Heart right ventricle (tissue), 16 donors: ENCODE measurements around the gene MTCL1. TPM values are rescaled to one million over a fixed set of nuclear protein-coding genes. Genes with fewer than 3 reads are reported as not detected.

Experiments used
- ATAC-seq, 8 donors: fragments of 200-7000 bp; cut with Tn5 transposase; one replicate each; pipeline ENCODE4 v1.9.1; 2020; ENCODE audit warnings: mild to moderate bottlenecking in 8 of 8, moderate library complexity in 8 of 8, moderate number of reproducible peaks in 1 of 8
- DNase-seq, 2 donors: peaks; one replicate each; pipeline ENCODE4 v3.0.0-alpha.2; 2020
- H3K27ac ChIP-seq, 10 donors: fragments of 200-600 bp; sonication (generic) in 2 of 10; one replicate each; pipeline versions ENCODE4 v1.5.0 to v1.8.0; 2020 to 2022; ENCODE audit warnings: mild to moderate bottlenecking in 3 of 10
- H3K27me3 ChIP-seq, 7 donors: fragments of 200-600 bp; one replicate each; pipeline ENCODE4 v1.8.0; 2021 to 2022; ENCODE audit warnings: mild to moderate bottlenecking in 2 of 7
- H3K36me3 ChIP-seq, 9 donors: fragments of 200-600 bp; sonication (generic) in 1 of 9; one replicate each; pipeline versions ENCODE4 v1.5.0 to v1.8.0; 2020 to 2022; ENCODE audit warnings: mild to moderate bottlenecking in 2 of 9
- H3K4me1 ChIP-seq, 9 donors: fragments of 200-600 bp; sonication (generic) in 1 of 9; one replicate each; pipeline versions ENCODE4 v1.5.0 to v1.8.0; 2020 to 2022; ENCODE audit warnings: mild to moderate bottlenecking in 4 of 9
- H3K4me3 ChIP-seq, 10 donors: fragments of 200-600 bp; sonication (generic) in 2 of 10; one replicate each; pipeline versions ENCODE4 v1.5.0 to v1.8.0; 2020 to 2022; ENCODE audit warnings: mild to moderate bottlenecking in 7 of 10, moderate library complexity in 2 of 10
- H3K9me3 ChIP-seq, 11 donors: fragments of 200-600 bp in 10 of 11; sonication (generic) in 2 of 11; one replicate each; pipeline versions ENCODE4 v1.5.0 to v1.8.0; 2013 to 2022; ENCODE audit warnings: mild to moderate bottlenecking in 2 of 11, control low read depth in 1 of 11, moderate library complexity in 1 of 11
- CTCF ChIP-seq, 9 donors: fragments of 200-600 bp; sonication (generic) in 2 of 9; IDR thresholded peaks; one replicate each; pipeline versions ENCODE4 v1.5.0 to v1.8.0; 2021 to 2022; ENCODE audit warnings: antibody characterized with exemption in 9 of 9, mild to moderate bottlenecking in 5 of 9, moderate library complexity in 1 of 9
- WGBS, 2 donors: extraction: QIAGEN DNeasy Blood & Tissue Kit; methylation state at CpG; one replicate each; pipeline ENCODE4 v1.1.7; 2013; ENCODE audit warnings: inconsistent platforms in 1 of 2; 5-methylcytosine and 5-hydroxymethylcytosine counted together
- intact Hi-C, 10 donors: fragments of 100-400 bp; cut with DNase I; formaldehyde crosslinking; loops; one replicate each; pipeline versions ENCODE4 v1.11.1 to v1.14.2; 2022
- long read RNA-seq, 3 donors: library from polyadenylated mRNA; unstranded; transcript quantifications; one replicate each; pipeline ENCODE4 v2.0.0, GENCODE V29; 2020 to 2021
- polyA plus RNA-seq, 2 donors: library from polyadenylated mRNA; stranded (reverse); fragments of 200-250 nt; gene quantifications; one replicate each; pipeline ENCODE4 v1.2.3, GENCODE V29; 2013
- total RNA-seq, 10 donors: library from RNA; stranded (reverse); fragmentation: NEBNext Ultra II Directional in 3 of 10; extraction: Animal tissue kit (Norgen Biotek cat#: 25700) in 3 of 10; gene quantifications; one replicate each; pipeline versions ENCODE4 v1.2.1 to v1.2.4, GENCODE V29; 2021 to 2023
- donor health status: Arrhythmogenic right ventricular cardiomyopathy.
- donor health status: ischemic (EF 13 %, LVEDD 7.1; RV severe dilation, severe dysfunction).
- donor health status: healthy with polysubstance abuse.
- donor health status: DM: no; HTN: yes; CAD: no.
- donor health status: DM: no; HTN: no; CAD: no.
- donor health status: ischemic (EF 25% LVEDD 6.9; RV normal size, moderate dysfunction).
- donor health status: ischemic (EF 25% LVEDD 5.7; RV mildly dilated, moderate dysfunction).
- donor health status: healthy.
- donor health status: DM: yes; HTN: yes; CAD: no.
- donor health status: Ischemic cardiomyopathy.
- donor health status: ischemic (EF 35%, LVEDD 5.7; RV mildly dilated, moderate dysfunction).
- donor health status: nonischemic (EF 11% LVEDD 7.7; RV severe dilation, severe dysfunction).
- donor health status: DM: yes; HTN: yes; CAD: no.
- donor health status: PGD.
- donor health status: ischemic (EF 29% LVEDD 5.4; RV normal size, mild dysfunction).
- donor health status: nonischemic (EF 23%, LVEDD 6.1; RV moderate dilation, normal function).

MTCL1 gene
- total RNA-seq, result 10 to 100 TPM in 4 of 10 donors, 1 to 10 TPM in 6; 3.3 to 17.2 (median 8.8) TPM
- polyA plus RNA-seq, result 1 to 10 TPM; 1.9 to 9.6 TPM
- long read RNA-seq, donor 1, partial matches to known transcripts, result 1 of 6 reads
- long read RNA-seq, donor 1, other reads (novel, unspliced or antisense), result 4 of 6 reads
- long read RNA-seq, donor 2, partial matches to known transcripts, result 3 of 5 reads
- long read RNA-seq, donor 2, other reads (novel, unspliced or antisense), result 2 of 5 reads
- long read RNA-seq, donor 3, partial matches to known transcripts, result 3 of 8 reads
- long read RNA-seq, donor 3, other reads (novel, unspliced or antisense), result 2 of 8 reads

GRCh38 chr18:8705238-8705960 is at the start of gene MTCL1:
TSS of gene MTCL1 (plus strand) at chr18:8705556. CDS start at chr18:8705661, 105 bp downstream.
- Histone ChIP-seq H3K36me3 (no peaks in the 10 kb centered on the region), H3K4me1 (peaks cover 8 to 31% (median 21%) of the 10 kb centered on the region in 9 donors), H3K9me3 (no peaks in the 10 kb centered on the region), H3K27ac (peak within 1 kb of the TSS; percentile 76 to 98 (median 91)), H3K4me3 (peak within 1 kb of the TSS; percentile 37 to 85 (median 72)), H3K27me3 (peaks cover 0 to 69% (median 0%) of the 10 kb centered on the region in 7 donors)
- intact Hi-C loops, result no loop called here
- WGBS, 2 donors, result 1% methylated on average over 39 to 123 of the region's 123 CpGs
- ATAC-seq (peak in 1 of 8 donors; percentile 0), DNase-seq (peak in 1 of 2 donors; percentile 14)
- TF ChIP-seq CTCF (IDR thresholded peaks at IDR 0.05), result peak in 1 of 9 donors; percentile 3

- no peak for DNase-seq
- intact Hi-C loops, result loop anchor here in 6 of 10 donors (2.0 to 10.0 kb wide), 3 partner anchors 327 to 399 kb away; no protein-coding TSS in a partner anchor
Observed at GRCh38 chr18:8656232-8656631, 49.1 kb upstream of the MTCL1 start.

GRCh38 chr18:8657050-8657820 is 48.1 kb upstream of the MTCL1 start:
- no peak for TF ChIP-seq CTCF (IDR thresholded peaks at IDR 0.05)
- Histone ChIP-seq H3K27ac (no peak overlapping the region), H3K9me3 (no peaks in the 10 kb centered on the region), H3K4me3 (no peak overlapping the region), H3K36me3 (no peaks in the 10 kb centered on the region), H3K4me1 (peaks cover 0 to 5% (median 0%) of the 10 kb centered on the region in 9 donors), H3K27me3 (peaks cover 0 to 17% (median 4%) of the 10 kb centered on the region in 7 donors)
- intact Hi-C loops, result loop anchor here in 6 of 10 donors (2.0 to 10.0 kb wide), 3 partner anchors 326 to 398 kb away; no protein-coding TSS in a partner anchor
- DNase-seq (no peak), ATAC-seq (no peak)
- WGBS, 2 donors, result 70 to 74% methylated on average over 14 of the region's 14 CpGs

More at GRCh38 chr18:8656232-8656631, 49.1 kb upstream of the MTCL1 start:
- Histone ChIP-seq H3K27me3 (peaks cover 0 to 14% (median 4%) of the 10 kb centered on the region in 7 donors), H3K36me3 (no peaks in the 10 kb centered on the region), H3K9me3 (peaks cover 0 to under 1% (median 0%) of the 10 kb centered on the region in 11 donors), H3K4me3 (no peak overlapping the region), H3K4me1 (peaks cover 0 to under 1% (median 0%) of the 10 kb centered on the region in 9 donors), H3K27ac (no peak overlapping the region)
- TF ChIP-seq CTCF (IDR thresholded peaks at IDR 0.05), result no peak
- WGBS, 2 donors, result 69 to 74% methylated on average over 6 of the region's 6 CpGs
- ATAC-seq, result no peak
